ENCODE results near the gene TAF1. TPM values are rescaled to one million over a fixed set of nuclear protein-coding genes. Genes with fewer than 3 reads are reported as not detected.
"Not testable (repeated sequence)": the region's sequence is repeated elsewhere in the genome, so short reads cannot be mapped to it uniquely, and the experiment has no call there.

TAF1 gene
- total RNA-seq, 1 donor from 2014 or later: 70.0 TPM

GRCh38 chrX:71496476-71496875 is 130.3 kb downstream of the TAF1 start:
- H3K27ac Mint-ChIP-seq: no peak overlapping the region
- POLR2A ChIA-PET: no interaction called here

GRCh38 chrX:71502080-71502479 is 135.9 kb downstream of the TAF1 start:
- CTCF ChIA-PET; H3K36me3 Mint-ChIP-seq (ENCODE audit: low read depth); H3K9me3 Mint-ChIP-seq; intact Hi-C loops (cut with micrococcal nuclease); DNase-seq; H3K27ac Mint-ChIP-seq; POLR2A ChIA-PET; H3K4me1 Mint-ChIP-seq; H3K27me3 Mint-ChIP-seq; ATAC-seq (ENCODE audit: low read depth); H3K4me3 Mint-ChIP-seq: not testable (repeated sequence)

More at GRCh38 chrX:71496476-71496875, 130.3 kb downstream of the TAF1 start:
- H3K27me3 Mint-ChIP-seq: no peaks in the 10 kb centered on the region
- no peak for TF ChIP-seq CTCF (IDR thresholded peaks at IDR 0.05)
- ATAC-seq (ENCODE audit: low read depth) (no peak), DNase-seq (no peak)
- H3K4me1 Mint-ChIP-seq: no peaks in the 10 kb centered on the region
- no peak overlapping the region for H3K4me3 Mint-ChIP-seq
- CTCF ChIA-PET: no interaction called here
- H3K9me3 Mint-ChIP-seq: no peaks in the 10 kb centered on the region
- intact Hi-C loops (cut with micrococcal nuclease): no loop called here
- no peaks in the 10 kb centered on the region for H3K36me3 Mint-ChIP-seq (ENCODE audit: low read depth)

GRCh38 chrX:71504346-71504745 is 138.2 kb downstream of the TAF1 start:
- ChIA-PET CTCF (no interaction called here), POLR2A (no interaction called here)
- H3K27me3 Mint-ChIP-seq: no peaks in the 10 kb centered on the region
- ATAC-seq (ENCODE audit: low read depth): no peak
- no peak overlapping the region for H3K27ac Mint-ChIP-seq
- DNase-seq: no peak
- H3K36me3 Mint-ChIP-seq (ENCODE audit: low read depth): no peaks in the 10 kb centered on the region
- no peak for TF ChIP-seq CTCF (IDR thresholded peaks at IDR 0.05)
- intact Hi-C loops (cut with micrococcal nuclease): no loop called here
- no peak overlapping the region for H3K4me3 Mint-ChIP-seq
- H3K9me3 Mint-ChIP-seq: no peaks in the 10 kb centered on the region
- no peaks in the 10 kb centered on the region for H3K4me1 Mint-ChIP-seq

- ChIA-PET POLR2A (no interaction called here), CTCF (no interaction called here)
- no peak for ATAC-seq (ENCODE audit: low read depth)
- intact Hi-C loops (cut with micrococcal nuclease): no loop called here
- Mint-ChIP-seq H3K4me1 (no peaks in the 10 kb centered on the region), H3K4me3 (no peak overlapping the region), H3K9me3 (no peaks in the 10 kb centered on the region), H3K36me3 (ENCODE audit: low read depth) (no peaks in the 10 kb centered on the region), H3K27me3 (no peaks in the 10 kb centered on the region), H3K27ac (no peak overlapping the region)
- DNase-seq: no peak
- no peak for TF ChIP-seq CTCF (IDR thresholded peaks at IDR 0.05)
Observed at GRCh38 chrX:71509289-71509688, 143.1 kb downstream of the TAF1 start.

- no peak overlapping the region for H3K4me3 Mint-ChIP-seq
Observed at GRCh38 chrX:71510161-71510560, 144.0 kb downstream of the TAF1 start.

GRCh38 chrX:71513731-71514130 is 147.6 kb downstream of the TAF1 start:
- H3K36me3 Mint-ChIP-seq (ENCODE audit: low read depth); DNase-seq; CTCF ChIA-PET; H3K4me3 Mint-ChIP-seq; H3K9me3 Mint-ChIP-seq; H3K4me1 Mint-ChIP-seq; ATAC-seq (ENCODE audit: low read depth); H3K27ac Mint-ChIP-seq; H3K27me3 Mint-ChIP-seq; POLR2A ChIA-PET; intact Hi-C loops (cut with micrococcal nuclease): not testable (repeated sequence)

More at GRCh38 chrX:71510161-71510560, 144.0 kb downstream of the TAF1 start:
- ATAC-seq (ENCODE audit: low read depth) (no peak), DNase-seq (no peak)
- Mint-ChIP-seq H3K9me3 (no peaks in the 10 kb centered on the region), H3K36me3 (ENCODE audit: low read depth) (no peaks in the 10 kb centered on the region), H3K27me3 (no peaks in the 10 kb centered on the region), H3K4me1 (no peaks in the 10 kb centered on the region), H3K27ac (no peak overlapping the region)
- ChIA-PET POLR2A (no interaction called here), CTCF (no interaction called here)
- TF ChIP-seq CTCF (IDR thresholded peaks at IDR 0.05): no peak
- intact Hi-C loops (cut with micrococcal nuclease): no loop called here

Measured in activated B cell treated with CpG ODN at 0.5 μM for 24 hours (primary cell).